GM23338 (cell line): ENCODE data around the gene ECE2. TPM values are rescaled to one million over a fixed set of nuclear protein-coding genes. Genes with fewer than 3 reads are reported as not detected.

Experiments
- ATAC-seq: fragments of 200-7000 bp; cut with Tn5 transposase; 3 replicates; pipeline ENCODE4 v1.9.1; 2020
- DNase-seq: peaks from one replicate; pipeline ENCODE4 v3.0.0-alpha.2; 2015; ENCODE audit warnings: low spot score
- H2AFZ ChIP-seq: fragments of 200-600 bp; sonication (generic); 2 replicates; pipeline ENCODE4 v1.8.0; 2016; ENCODE audit warnings: antibody characterized with exemption, mild to moderate bottlenecking, moderate library complexity
- H3F3A ChIP-seq: fragments of 200-600 bp; sonication (generic); replicated peaks from 2 replicates; pipeline ENCODE4 v1.8.0; 2017; ENCODE audit warnings: antibody characterized with exemption, mixed run types, low read depth
- H3K27ac ChIP-seq: fragments of 200-600 bp; sonication (generic); 2 replicates; pipeline ENCODE4 v1.6.1; 2016; ENCODE audit warnings: low read depth
- H3K27me3 ChIP-seq: fragments of 200-600 bp; sonication (generic); 2 replicates; pipeline ENCODE4 v1.8.0; 2016; ENCODE audit warnings: mild to moderate bottlenecking, mixed run types, moderate library complexity; ENCODE audit not compliant: insufficient read depth
- H3K36me3 ChIP-seq: fragments of 200-600 bp; sonication (generic); 2 replicates; pipeline ENCODE4 v1.8.0; 2016; ENCODE audit warnings: mild to moderate bottlenecking; ENCODE audit not compliant: insufficient read depth
- H3K4me1 ChIP-seq: fragments of 200-600 bp; sonication (generic); 2 replicates; pipeline ENCODE4 v1.8.0; 2016; ENCODE audit warnings: mild to moderate bottlenecking, moderate library complexity; ENCODE audit not compliant: insufficient read depth
- H3K4me2 ChIP-seq: fragments of 200-600 bp; sonication (generic); 2 replicates; pipeline ENCODE4 v1.7.1; 2017; ENCODE audit warnings: mixed run types
- H3K4me3 ChIP-seq: fragments of 200-600 bp; sonication (generic); 2 replicates; pipeline ENCODE4 v1.6.1; 2016; ENCODE audit warnings: mixed run types
- H3K79me2 ChIP-seq: fragments of 200-600 bp; sonication (generic); replicated peaks from 2 replicates; pipeline ENCODE4 v1.8.0; 2017; ENCODE audit warnings: mild to moderate bottlenecking; ENCODE audit not compliant: insufficient read depth
- H3K9me2 ChIP-seq: fragments of 200-600 bp; sonication (generic); 2 replicates; pipeline ENCODE4 v1.8.0; 2017; ENCODE audit not compliant: insufficient read depth
- H4K20me1 ChIP-seq: fragments of 200-600 bp; sonication (generic); replicated peaks from 2 replicates; pipeline ENCODE4 v1.8.0; 2017; ENCODE audit warnings: mild to moderate bottlenecking; ENCODE audit not compliant: insufficient read depth
- H3K27ac Mint-ChIP-seq: 2 replicates; pipeline ENCODE4 v1.8.0; 2020; ENCODE audit warnings: inconsistent platforms, mild to moderate bottlenecking, moderate library complexity, mixed read lengths
- H3K27me3 Mint-ChIP-seq: 3 replicates; pipeline ENCODE4 v1.8.0; 2022; ENCODE audit warnings: low read depth, mild to moderate bottlenecking, moderate library complexity, mixed read lengths, inconsistent platforms; ENCODE audit not compliant: insufficient read depth, poor library complexity
- H3K36me3 Mint-ChIP-seq: 3 replicates; pipeline ENCODE4 v1.8.0; 2021; ENCODE audit warnings: low read depth, mild to moderate bottlenecking, inconsistent platforms, moderate library complexity, mixed read lengths
- H3K4me1 Mint-ChIP-seq: 3 replicates; pipeline ENCODE4 v1.8.0; 2020; ENCODE audit warnings: mild to moderate bottlenecking, inconsistent platforms, mixed read lengths
- H3K4me3 Mint-ChIP-seq: 3 replicates; pipeline ENCODE4 v1.8.0; 2021; ENCODE audit warnings: moderate library complexity, mild to moderate bottlenecking, inconsistent platforms, mixed read lengths
- H3K9me3 Mint-ChIP-seq: 3 replicates; pipeline ENCODE4 v1.8.0; 2020; ENCODE audit warnings: moderate library complexity, mild to moderate bottlenecking, inconsistent platforms, mixed read lengths
- CREB1 ChIP-seq: fragments of 250-450 bp; sonication (Bioruptor Pico); IDR thresholded peaks from 2 replicates; pipeline ENCODE4 v1.5.0; 2020; ENCODE audit warnings: low read depth, mild to moderate bottlenecking, moderate library complexity
- CTCF ChIP-seq, 2 experiments: fragments of 200-600 bp in 1 of 2; sonication (generic) in 1 of 2; conservative IDR thresholded peaks; 2 replicates each; pipeline versions ENCODE4 v1.5.1 to v1.6.1; 2016 to 2017; ENCODE audit warnings: antibody characterized with exemption in 2 of 2, low read depth in 2 of 2, mild to moderate bottlenecking in 2 of 2, moderate library complexity in 1 of 2
- ETS1 ChIP-seq: IDR thresholded peaks from 2 replicates; pipeline ENCODE4 v1.6.1; 2016; ENCODE audit warnings: antibody characterized with exemption
- EZH2 ChIP-seq: fragments of 200-600 bp; sonication (generic); IDR thresholded peaks from one replicate; pipeline ENCODE4 v1.8.0; 2017; ENCODE audit warnings: antibody characterized with exemption, mild to moderate bottlenecking, low read depth; ENCODE audit not compliant: unreplicated experiment
- EZH2phosphoT487 ChIP-seq: fragments of 200-600 bp; sonication (generic); IDR thresholded peaks from one replicate; pipeline ENCODE4 v1.8.1; 2018; ENCODE audit warnings: antibody characterized with exemption; ENCODE audit not compliant: unreplicated experiment
- JUNB ChIP-seq: IDR thresholded peaks from one replicate; pipeline ENCODE4 v1.6.1; 2016; ENCODE audit warnings: antibody characterized with exemption; ENCODE audit not compliant: unreplicated experiment
- NANOG ChIP-seq: IDR thresholded peaks from 2 replicates; pipeline ENCODE4 v1.6.1; 2016; ENCODE audit warnings: antibody characterized with exemption, borderline replicate concordance
- POLR2AphosphoS5 ChIP-seq: IDR thresholded peaks from 2 replicates; pipeline ENCODE4 v1.6.1; 2016; ENCODE audit warnings: antibody characterized with exemption, low read depth
- REST ChIP-seq: IDR thresholded peaks from one replicate; pipeline ENCODE4 v1.6.1; 2018; ENCODE audit warnings: antibody characterized with exemption; ENCODE audit not compliant: unreplicated experiment
- STAT1 ChIP-seq: IDR thresholded peaks from one replicate; pipeline ENCODE4 v1.6.1; 2016; ENCODE audit warnings: antibody characterized with exemption; ENCODE audit not compliant: unreplicated experiment
- ZNF114 ChIP-seq: fragments of 250-450 bp; sonication (Bioruptor Pico); IDR thresholded peaks from 2 replicates; pipeline ENCODE4 v1.5.0; 2020; ENCODE audit warnings: mild to moderate bottlenecking, moderate library complexity
- ZNF331 ChIP-seq: fragments of 250-450 bp; sonication (Bioruptor Pico); IDR thresholded peaks from 2 replicates; pipeline ENCODE4 v1.5.0; 2020; ENCODE audit warnings: low read depth, mild to moderate bottlenecking, moderate library complexity
- ZNF462 ChIP-seq: fragments of 250-450 bp; sonication (Bioruptor Pico); IDR thresholded peaks from 2 replicates; pipeline ENCODE4 v1.5.0; 2020; ENCODE audit warnings: mild to moderate bottlenecking, moderate library complexity
- polyA plus RNA-seq: library from polyadenylated mRNA; unstranded; fragments of >200 nt; fragmentation: Nextera tagmentation; extraction: Ambion mirVana; gene quantifications from 2 replicates; pipeline ENCODE4 v1.2.1, GENCODE V29; 2016
- total RNA-seq: library from RNA; depleted of rRNA; stranded (reverse); fragments of >200 nt; shearing (Covaris generic); gene quantifications from 2 replicates; pipeline ENCODE4 v1.2.3, GENCODE V29; 2014

Gene ECE2
- total and polyA plus RNA-seq, 2 experiments from 2014 or later, result 0.24 to 0.48 TPM

GRCh38 chr3:184311633-184312032, 35.8 kb downstream of the ECE2 start:
- peaks cover 8% of the 10 kb centered on the region; the same call in 1 of the 2 replicates for H3F3A ChIP-seq
- no peaks in the 10 kb centered on the region for H3K27me3 ChIP-seq
- no peaks in the 10 kb centered on the region for H3K9me2 ChIP-seq
- Mint-ChIP-seq H3K9me3 (no peaks in the 10 kb centered on the region), H3K36me3 (peaks cover 48% of the 10 kb centered on the region), H3K4me1 (peaks cover 5% of the 10 kb centered on the region), H3K27me3 (peaks cover 17% of the 10 kb centered on the region), H3K27ac (no peak overlapping the region), H3K4me3 (no peak overlapping the region; the same call in 2 of the 3 replicates)
- no peak overlapping the region for H3K4me2 ChIP-seq
- no peak for TF ChIP-seq CTCF (conservative IDR thresholded peaks at IDR 0.05; ENCODE audit: low read depth in 2 of 2)
- no peak for TF ChIP-seq STAT1
- TF ChIP-seq ETS1, result no peak
- TF ChIP-seq EZH2phosphoT487, result no peak
- no peak for TF ChIP-seq CREB1 (CRISPR knock-in tag)
- TF ChIP-seq POLR2AphosphoS5, result no peak
- no peak for TF ChIP-seq REST
- no peak for TF ChIP-seq ZNF462
- no peak for TF ChIP-seq ZNF331 (CRISPR knock-in tag)
- TF ChIP-seq ZNF114 (CRISPR knock-in tag), result no peak
- TF ChIP-seq NANOG, result no peak
- TF ChIP-seq JUNB, result no peak
- no peak for TF ChIP-seq EZH2
- H3K4me1 ChIP-seq, result peaks cover 8% of the 10 kb centered on the region
- H3K4me3 ChIP-seq, result no peak overlapping the region
- H3K79me2 ChIP-seq, result peaks cover 20% of the 10 kb centered on the region
- ATAC-seq, result no peak
- peaks cover 8% of the 10 kb centered on the region for H4K20me1 ChIP-seq
- no peak for DNase-seq
- no peak overlapping the region for H3K27ac ChIP-seq
- no peak overlapping the region for H2AFZ ChIP-seq
- H3K36me3 ChIP-seq, result peaks cover 15% of the 10 kb centered on the region
